Activated T-cell treated with anti-CD3 and anti-CD28 coated beads for 48 hours (primary cell): ENCODE results near the gene PPP1R3E.
A peak's percentile ranks its signal among the peaks of the same experiment; 100 is the strongest.

Source experiments
- DNase-seq: peaks from one replicate; pipeline ENCODE4 v3.0.0-alpha.2; 2020; ENCODE audit warnings: low read depth

Gene PPP1R3E

DNA sequence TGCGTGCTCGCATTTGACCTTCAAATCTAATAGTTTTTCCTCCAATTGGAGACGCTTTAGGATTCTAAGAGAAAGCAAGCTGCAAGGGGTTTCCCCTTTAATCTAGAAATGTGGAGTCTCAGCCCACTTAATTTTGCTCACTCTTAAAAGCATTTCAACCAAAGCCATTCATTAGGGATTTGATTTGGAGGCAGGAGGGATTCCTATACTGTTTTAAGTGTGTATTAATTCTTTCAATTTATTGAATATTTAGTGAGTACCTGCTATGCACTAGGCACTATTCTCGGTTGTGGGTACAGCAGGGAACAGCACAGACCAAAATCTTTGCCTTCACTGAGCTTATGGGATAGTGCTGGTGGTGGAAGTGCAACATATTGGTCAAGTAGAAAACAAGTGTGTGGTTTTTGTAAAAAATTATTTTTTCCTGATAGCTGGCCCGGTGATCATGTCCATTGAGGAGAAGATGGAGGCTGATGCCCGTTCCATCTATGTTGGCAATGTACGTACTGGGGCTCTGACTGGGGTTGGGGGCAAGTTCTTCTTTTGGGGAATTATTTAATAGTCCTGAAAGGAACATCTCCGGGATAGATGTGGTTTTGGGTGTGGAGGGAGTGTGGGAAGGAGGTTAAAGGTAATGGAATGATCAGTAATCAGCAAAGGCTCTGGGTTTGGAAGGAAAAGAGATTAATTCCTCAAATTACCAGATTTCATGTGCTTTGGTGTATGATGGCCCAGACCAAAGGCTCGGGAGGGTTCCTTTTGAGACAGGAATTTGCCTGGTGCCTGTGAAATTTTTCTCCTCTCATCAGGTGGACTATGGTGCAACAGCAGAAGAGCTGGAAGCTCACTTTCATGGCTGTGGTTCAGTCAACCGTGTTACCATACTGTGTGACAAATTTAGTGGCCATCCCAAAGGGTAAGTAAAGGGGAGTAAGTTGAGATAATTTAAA, 20.2 kb upstream of the PPP1R3E start:
- DNase-seq: no peak

DNA sequence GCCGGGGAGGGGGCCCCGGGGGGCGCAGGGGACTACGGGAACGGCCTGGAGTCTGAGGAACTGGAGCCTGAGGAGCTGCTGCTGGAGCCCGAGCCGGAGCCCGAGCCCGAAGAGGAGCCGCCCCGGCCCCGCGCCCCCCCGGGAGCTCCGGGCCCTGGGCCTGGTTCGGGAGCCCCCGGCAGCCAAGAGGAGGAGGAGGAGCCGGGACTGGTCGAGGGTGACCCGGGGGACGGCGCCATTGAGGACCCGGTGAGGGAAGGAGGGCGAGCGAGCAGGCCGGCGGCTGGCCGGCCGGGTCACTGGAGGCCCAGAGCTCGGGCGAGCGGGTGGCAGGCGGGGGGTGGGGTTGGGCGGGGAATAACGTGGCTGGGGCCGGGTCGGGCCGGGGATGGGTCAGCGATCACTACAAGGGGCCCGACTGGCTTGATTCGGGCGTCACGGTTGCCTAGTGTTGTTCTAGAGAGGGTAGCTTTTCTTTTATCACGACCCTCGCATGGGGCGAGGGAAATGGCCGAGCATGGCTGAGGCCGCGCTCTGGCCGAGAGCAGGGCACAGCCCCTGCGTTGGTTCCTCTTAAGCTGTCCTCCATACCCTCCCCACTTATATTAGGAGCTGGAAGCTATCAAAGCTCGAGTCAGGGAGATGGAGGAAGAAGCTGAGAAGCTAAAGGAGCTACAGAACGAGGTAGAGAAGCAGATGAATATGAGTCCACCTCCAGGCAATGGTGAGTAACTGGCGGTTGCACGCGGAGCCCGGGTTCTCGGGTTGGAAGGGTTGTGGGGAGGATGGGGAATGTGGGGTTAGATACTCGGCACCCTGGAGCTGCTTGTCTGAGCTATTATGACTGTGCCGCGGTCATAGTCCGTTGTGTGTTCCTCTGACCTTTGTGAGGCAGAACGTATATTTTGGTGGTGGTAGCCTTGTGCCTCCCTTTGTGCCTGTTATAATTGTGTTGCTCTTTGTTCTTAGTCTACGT, 19.2 kb upstream of the PPP1R3E start:
- peak; percentile 62 for DNase-seq

DNA sequence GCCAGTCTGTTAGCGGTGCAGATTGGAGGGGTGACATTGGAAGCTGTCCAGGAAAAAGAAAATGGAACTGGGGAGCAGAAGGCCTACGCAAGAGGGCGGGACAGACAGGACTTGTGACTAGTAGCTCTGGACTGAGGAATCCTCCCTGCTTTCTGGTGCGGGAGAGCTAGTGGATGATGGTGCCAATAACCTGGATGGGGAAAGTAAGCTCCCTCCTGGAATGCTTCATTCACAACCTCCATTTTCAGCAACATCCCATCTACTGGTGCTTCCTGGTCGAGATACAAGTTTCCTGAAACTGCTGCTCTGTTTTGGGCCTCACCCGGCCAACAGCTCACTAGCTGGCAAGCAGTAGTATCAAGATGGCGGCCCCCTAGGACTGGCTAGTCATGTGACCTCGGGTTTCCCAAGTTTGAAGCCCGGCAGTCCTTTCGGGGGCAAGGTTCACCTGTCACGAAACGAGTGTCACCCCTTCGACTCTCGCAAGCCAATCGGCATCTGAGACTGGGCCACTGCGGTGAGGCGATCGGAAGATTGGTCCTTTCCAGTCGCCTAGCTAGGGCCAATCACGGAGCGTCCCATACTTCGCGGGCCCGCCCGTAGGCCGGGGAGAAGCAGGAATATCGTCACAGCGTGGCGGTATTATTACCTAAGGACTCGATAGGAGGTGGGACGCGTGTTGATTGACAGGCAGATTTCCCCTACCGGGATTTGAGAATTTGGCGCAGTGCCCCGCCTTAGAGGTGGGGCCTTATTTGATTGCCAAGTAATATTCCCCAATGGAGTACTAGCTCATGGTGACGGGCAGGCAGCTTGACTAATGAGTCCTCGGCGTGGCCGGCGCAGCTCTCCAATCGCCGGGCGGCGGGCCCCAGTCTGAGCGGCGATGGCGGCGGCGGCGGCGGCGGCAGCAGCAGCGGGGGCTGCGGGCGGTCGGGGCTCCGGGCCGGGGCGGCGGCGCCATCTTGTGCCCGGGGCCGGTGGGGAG, 18.2 kb upstream of the PPP1R3E start, which contains the start of gene PABPN1:
PABPN1 (plus strand) TSS at position 874 of the 988 bp plus-strand sequence; CDS start at position 887, 13 bp downstream.
- DNase-seq: peak; percentile 94

DNA sequence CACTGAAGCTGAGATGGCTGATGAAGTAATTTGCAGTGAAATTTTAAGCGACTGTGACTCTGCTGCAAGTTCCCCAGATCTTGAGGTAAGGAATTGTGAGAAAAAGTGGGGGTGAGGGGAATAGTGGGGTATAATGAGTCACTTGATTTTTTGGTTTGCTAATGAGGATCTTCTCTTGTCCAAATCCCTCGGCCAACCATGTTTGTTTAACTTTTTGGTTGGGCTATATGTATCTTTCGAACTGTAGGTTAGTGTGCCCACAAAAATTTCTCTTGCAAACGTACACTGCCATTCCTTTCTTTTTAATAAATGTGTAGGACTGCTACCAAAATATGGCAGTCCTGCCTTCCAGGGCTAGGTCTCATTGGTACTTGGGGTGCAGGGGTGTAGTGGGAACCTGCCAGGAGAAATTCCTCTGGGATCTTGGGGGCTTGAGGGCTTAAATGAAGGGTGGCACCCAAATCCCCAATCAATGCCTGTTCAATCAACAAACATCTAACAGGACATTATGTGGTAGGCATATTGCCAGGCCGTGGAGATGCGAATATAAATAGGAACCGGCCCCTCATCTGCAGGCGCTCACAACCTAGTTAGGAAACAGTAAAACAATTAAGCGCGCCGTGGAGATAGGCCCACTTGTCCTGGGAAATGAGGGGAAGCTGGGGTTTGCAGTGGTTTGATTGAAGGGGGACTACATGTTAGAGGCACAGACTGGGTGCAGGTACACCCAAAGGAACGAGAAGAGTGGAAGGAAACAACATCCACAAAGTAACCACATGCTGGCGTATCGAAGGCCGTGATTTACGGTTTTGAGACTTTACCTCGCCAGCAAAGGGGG, 17.3 kb upstream of the PPP1R3E start:
- DNase-seq: no peak

DNA sequence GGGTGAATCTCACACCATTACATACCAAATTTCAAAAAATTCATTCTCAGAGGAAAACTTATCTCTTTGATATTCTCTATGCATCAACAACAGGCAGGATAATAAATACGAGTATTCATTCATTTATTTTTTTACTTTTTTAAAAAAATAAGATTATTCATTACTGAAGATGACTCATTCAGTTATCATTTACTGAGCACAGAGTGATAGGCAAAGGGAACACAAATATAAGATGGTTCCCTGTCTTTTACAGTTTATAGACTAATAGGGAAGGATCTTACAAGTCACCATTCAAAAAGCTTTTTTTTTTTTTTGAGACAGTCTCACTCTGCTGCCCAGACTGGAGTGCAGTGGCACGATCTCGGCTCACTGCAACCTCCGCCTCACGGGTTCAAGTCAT, 13.6 kb upstream of the PPP1R3E start:
- DNase-seq: no peak

DNA sequence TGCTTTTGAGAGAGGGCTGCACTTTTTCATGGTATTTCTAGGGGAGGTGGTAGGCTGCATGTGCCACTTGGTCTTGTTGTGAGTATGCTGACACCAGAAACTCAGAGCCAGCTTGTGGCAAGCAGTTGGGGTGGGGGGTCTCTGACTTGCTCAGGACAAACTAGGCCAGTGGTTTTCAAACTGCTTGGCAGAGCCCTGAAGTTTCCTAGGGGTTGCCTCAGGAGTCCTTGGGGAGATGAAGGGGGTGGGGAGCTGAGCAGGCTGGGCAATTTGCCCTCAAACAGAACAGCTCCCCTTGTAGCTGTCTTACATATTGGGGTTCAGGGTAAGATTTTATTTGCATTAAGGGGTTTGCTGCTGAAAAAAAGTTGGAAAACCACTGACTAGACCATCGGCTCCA, 7.9 kb upstream of the PPP1R3E start:
- DNase-seq: no peak

DNA sequence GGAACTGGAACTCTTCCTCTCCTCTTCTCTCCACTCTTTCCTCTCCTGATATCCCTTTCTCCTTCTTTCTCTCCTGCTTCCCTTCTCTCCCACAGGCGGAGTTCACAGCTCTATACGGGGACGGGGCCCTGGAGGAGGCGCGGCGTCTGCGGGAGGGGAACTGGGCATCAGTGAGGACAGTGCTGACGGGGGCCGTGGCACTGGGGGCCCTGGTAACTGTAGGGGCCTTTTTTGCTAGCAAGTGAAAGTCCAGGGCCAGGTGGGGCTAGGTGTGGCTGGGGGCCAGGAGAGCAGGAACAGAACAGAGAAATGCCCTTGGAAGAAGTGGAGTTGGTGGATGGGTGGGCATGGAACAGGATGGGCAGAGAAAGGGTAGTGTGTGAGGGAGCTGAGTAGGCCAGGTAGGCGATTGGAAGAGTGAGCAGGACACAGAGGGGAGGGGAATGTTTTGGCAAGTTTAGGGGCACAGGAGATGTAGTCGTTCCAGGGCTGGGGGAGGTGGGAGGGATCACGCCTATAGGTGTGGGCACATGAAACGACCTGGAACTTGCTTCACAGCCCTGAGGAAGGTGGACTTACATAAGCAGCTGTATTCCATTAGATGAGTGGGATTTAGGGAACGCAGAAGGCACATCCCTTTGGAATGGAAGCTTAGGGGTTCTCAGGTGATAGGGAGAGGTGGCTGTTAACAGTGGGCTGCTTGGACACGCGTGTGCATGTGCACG, 6.2 kb upstream of the PPP1R3E start:
- no peak for DNase-seq

DNA sequence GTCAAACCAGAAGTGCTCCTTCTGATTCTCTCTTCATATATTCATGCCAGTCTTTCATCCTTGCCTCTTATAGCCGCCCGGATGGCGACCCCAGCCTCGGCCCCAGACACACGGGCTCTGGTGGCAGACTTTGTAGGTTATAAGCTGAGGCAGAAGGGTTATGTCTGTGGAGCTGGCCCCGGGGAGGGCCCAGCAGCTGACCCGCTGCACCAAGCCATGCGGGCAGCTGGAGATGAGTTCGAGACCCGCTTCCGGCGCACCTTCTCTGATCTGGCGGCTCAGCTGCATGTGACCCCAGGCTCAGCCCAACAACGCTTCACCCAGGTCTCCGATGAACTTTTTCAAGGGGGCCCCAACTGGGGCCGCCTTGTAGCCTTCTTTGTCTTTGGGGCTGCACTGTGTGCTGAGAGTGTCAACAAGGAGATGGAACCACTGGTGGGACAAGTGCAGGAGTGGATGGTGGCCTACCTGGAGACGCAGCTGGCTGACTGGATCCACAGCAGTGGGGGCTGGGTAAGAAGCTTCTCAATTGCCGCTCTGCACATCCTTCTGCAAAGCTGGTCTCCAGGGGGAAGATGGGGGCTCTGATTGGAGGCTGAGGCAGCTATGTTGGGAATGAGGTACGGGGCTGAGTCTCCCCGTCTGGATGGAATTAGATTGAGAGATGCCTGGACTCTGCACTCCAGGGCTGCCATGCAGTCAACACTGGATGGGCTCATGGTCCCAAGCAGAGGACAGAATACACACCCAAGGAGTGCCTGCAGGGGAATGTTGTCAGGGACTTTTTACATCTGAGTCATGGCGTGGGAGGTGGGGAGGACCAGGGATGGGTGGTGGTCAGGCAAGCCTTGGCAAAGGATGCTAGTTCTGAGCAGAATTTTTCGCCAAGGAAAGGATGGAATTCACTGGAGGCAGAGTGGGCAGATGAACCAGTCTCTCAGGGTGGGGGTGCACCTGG, 5.3 kb upstream of the PPP1R3E start:
- DNase-seq: no peak

DNA sequence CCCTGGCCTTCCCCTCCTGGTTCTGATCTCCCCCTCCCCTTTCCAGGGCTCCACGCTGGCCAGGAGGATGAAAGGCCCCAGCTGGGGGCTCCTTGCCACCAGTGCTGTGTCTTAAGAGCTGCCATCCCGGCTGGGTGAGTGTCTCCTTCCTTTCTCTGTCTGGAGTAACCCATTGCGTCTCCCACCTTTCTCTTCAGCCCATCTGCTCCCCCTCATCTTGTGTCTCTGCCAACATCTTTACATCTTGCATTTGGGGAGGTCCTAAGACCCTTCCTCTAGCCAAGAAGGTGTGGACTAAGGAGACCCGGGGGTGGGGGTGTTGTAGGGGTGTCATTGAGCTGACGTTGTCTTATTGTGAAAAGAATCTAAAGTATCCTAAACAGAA, 4.5 kb upstream of the PPP1R3E start:
- DNase-seq: no peak

DNA sequence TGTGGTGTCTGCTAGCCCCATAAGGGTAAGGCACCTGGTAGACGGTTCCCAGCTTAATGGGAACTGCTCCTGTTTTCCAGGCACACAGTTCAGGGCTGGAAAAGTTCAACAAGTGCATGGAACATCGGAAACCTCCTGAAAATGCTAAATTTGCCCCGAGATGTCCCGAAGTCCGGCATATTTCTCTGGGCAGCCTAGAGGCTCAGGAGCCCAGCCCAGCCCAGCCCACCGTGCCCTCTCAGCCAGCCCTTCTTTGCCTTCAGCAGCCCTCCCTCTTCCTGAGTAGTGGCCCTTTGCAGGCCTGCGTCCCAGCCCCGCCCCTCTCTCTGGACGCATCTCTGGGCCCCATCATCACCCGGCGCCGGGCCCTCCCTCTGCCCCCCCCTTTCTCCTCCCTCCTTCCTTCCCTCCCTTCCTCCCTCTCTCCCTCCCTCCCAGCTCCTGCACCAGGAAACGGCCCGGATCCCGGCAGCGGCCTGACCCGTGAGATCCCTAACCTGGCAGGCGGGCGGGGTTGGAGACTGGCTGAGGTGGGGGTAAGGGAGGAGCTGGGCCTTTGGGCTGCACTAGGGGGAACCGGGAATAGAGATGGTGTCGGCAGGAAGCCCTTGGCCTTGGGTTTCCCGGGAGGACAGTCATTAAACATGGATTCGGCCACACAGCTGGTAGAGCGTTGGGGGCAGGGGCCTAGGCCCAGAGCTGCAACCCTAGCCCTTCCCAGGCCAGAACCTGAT, 3.9 kb upstream of the PPP1R3E start, which contains the start of gene BCL2L2:
BCL2L2 (plus strand) TSS at position 422 of the 734 bp plus-strand sequence. CDS start 935 bp downstream, outside the sequence.
- DNase-seq: no peak

DNA sequence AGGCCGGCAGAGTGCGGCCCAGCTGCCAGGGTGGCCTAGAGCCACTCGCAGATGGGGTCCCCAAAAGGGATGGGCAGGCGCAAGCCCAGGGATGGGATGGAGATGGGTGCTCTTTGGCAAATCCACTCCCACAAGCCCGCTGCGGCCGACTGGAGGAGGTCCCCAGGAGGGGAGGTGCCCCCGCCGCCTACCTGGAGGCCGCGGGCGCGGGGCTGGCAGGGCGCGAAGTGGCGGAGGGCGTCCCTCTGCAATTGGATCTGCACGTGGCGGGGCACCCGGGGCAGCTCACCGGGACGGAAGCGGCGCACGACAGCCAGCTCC, 730 bp downstream of the PPP1R3E start:
- no peak for DNase-seq

DNA sequence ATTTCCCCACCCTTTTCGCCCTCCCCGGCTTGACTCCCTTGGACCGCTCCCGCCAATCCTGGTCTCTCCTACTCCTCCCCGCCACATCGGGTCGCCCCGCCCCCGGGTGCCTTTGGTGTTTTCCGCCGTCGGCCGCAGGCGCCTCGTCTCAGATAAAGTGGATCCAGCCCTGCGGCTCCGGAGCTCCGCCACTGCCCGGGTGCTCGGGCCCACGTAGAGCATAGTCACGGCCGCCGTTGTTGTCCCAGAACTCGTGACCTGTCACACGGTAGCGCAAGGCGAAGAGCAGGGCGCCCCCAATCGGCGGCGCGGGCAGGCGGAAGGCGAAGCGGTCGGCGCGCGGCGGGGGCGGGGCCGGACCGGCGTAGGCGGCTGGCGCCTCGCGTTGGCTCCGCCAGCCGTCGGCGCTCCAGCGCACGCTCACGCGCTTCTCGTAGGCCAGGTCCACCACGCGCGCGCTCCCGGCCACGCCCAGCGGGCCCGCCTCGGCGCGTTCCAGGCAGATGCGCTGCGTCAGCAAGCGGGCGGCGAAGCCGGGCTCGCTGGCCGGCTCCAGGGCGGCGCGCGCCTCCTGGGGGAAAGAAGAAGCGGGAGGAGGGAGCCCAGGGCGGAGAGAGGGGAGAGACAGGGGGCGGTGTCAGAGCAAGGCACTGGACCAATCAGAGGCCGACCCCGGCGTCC, 1.2 kb downstream of the PPP1R3E start:
- peak; percentile 100 for DNase-seq

DNA sequence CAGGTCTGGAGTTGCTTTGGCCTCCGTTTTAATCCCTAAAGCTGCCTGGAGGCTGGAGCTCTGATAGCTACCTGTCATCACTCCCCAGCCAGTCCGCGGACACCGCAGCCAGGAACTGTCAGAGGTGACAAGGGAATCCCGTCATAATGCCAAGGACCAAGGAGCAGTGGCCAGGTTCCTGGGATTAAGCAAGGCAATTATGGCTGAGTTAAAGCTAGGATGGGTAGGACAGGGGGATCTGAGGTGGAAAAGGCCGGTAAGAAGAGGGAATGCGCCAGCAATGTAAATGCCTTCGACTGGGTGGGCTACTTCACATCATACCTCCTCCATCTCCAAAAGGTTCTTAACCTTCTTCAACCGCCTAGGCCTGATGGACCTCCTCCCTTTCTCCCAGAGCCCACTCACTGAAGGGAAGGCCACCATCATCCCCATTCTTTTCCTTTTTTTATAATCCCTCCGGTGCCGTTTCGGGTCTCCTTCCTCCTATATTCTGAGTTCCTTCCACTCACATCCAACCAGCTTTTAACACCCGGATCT, 1.9 kb downstream of the PPP1R3E start:
- no peak for DNase-seq

DNA sequence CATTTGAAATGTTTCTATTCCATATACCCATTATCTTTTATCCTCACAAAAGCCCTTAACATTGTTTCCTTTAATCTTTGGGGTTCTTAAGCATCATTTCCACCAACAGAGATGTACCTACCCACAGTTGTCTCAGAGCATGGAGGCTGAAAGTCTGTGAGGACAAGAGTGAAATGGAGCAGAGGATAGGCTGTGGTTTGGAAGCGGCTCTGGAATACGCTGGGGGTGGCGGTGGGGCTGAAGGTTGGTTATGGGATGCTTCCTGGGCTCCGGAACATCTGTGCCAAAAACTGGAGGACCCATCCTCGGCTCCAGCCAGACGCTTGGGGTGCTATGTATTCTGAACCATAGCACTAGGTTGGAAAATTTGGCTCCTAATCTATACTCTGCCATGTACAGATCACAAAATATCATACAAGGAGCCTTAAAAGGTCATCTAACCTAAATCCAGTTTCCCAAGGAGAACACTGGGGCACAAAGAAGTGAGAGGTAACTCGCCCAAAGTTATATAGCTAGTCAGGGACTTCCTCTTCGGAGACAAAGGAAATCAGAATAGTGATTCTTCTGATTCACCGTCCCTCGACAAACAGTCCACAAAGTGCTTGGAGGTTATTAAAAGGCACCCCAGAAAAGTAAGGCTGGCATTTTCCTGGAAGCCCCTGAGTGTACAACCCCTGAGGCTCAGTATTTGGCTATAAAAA, 2.5 kb downstream of the PPP1R3E start:
- no peak for DNase-seq

DNA sequence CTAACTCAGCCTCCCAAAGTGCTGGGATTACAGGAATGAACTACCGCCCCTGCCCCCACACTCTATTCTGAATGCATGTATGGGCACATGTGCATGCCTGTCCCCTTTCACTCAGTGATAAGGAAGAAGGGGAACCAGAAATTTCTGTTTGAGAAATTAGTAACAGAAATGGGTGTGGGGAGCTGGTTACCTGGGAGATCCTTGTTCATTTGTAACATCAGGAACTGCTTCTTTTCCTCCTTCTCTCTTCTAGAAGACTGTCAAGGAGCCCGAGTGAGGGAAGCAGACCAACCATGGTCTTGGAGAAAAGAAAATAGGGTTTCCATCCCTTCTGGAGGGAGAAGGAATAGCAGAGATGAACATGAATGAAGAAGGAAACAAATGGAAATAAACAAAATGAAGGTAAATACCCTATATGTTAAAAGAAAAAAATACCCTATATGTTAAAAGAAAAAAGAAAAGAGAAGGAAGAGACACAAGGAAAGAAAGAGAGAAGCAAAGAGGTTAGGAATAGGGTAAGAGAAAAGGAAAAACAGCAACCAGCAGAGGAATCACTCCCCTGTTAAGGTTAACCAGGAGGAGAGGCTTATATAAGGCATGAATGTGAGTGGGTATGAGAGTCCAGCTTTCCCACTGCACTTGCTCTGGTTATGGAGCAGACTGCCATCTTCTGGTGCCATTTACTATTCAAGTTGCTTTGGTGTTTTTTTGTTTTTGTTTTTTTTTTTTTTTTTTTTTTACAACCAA, 3.3 kb downstream of the PPP1R3E start:
- DNase-seq: no peak
